Astrocyte of the hippocampus (primary cell): Measurements from ENCODE around the gene ENO3.

Source experiments
- DNase-seq: peaks from one replicate; pipeline ENCODE4 v3.0.0; 2011; ENCODE audit warnings: low read depth, low spot score

The ENO3 gene

GRCh38 chr17:4949321-4950074, 1.4 kb upstream of the ENO3 start:
- DNase-seq: peak; percentile 78

GRCh38 chr17:4950075-4950745, 709 bp upstream of the ENO3 start:
- DNase-seq: no peak

- no peak for DNase-seq
Observed at GRCh38 chr17:4951486-4951885, 567 bp downstream of the ENO3 start.

- peak; percentile 62 for DNase-seq
Observed at GRCh38 chr17:4953451-4953961, 2.6 kb downstream of the ENO3 start.

GRCh38 chr17:4955091-4955490, 4.2 kb downstream of the ENO3 start:
- DNase-seq: no peak

- no peak for DNase-seq
Observed at GRCh38 chr17:4956493-4957061, 5.7 kb downstream of the ENO3 start.

DNA sequence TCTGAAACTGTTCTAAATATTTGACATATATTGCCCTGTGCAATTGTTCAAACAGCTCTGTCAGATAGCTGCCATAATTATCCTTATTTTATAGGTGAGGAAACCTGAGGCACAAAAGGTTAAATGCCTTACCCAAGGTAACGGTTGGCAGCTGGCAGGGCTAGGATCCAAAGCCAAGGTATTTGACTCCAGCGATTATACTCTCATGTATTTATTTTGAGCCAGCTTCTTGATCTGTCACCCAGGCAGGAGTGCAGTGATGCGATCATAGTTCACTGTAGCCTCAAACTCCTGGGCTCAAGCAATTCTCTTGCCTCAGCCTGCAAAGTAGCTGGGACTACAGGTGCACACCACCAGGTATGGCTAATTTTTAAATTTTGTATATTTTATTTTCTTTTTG, 7.2 kb downstream of the ENO3 start:
- no peak for DNase-seq

GRCh38 chr17:4959261-4959965, 8.5 kb downstream of the ENO3 start:
- DNase-seq: no peak

GRCh38 chr17:4960279-4960922, 9.5 kb downstream of the ENO3 start:
- DNase-seq: no peak

- no peak for DNase-seq
Observed at GRCh38 chr17:4965311-4965986, 14.5 kb downstream of the ENO3 start.

GRCh38 chr17:4966844-4967538, 16.1 kb downstream of the ENO3 start:
- peak; percentile 100 for DNase-seq

- peak; percentile 99 for DNase-seq
Observed at GRCh38 chr17:4967539-4968485, 16.9 kb downstream of the ENO3 start, which contains the start of gene SPAG7. TSS of gene SPAG7 (minus strand) at chr17:4967817. CDS start at chr17:4967804, 13 bp downstream.

DNA sequence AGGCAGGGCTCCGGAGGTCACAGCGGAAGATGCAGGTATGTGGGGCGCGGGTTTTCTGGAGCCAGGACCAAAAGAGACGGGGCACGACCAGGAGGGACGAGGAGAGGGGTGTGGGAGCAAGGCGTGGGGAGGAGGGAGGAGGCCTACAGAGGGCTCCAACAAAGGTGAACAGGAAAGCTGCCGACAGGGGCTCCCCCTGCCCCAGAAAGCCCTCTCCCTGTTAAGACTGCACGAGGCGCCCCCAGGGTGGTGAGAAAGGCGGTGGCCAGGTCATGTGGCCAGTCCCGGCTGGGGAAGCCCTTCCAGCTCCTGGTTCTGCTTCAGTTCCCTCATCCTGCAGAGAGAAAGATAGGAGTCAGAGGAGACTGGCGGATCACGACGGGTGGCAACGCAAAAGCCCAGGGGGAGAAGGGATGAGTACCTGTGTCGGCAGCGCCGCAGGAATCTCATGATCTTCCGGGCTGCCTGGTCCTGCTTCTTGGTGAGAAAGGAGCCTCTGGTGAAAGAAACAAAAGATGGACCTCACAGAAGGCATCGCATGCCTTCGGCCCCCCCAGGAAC, 17.6 kb downstream of the ENO3 start:
- DNase-seq: peak; percentile 75

DNA sequence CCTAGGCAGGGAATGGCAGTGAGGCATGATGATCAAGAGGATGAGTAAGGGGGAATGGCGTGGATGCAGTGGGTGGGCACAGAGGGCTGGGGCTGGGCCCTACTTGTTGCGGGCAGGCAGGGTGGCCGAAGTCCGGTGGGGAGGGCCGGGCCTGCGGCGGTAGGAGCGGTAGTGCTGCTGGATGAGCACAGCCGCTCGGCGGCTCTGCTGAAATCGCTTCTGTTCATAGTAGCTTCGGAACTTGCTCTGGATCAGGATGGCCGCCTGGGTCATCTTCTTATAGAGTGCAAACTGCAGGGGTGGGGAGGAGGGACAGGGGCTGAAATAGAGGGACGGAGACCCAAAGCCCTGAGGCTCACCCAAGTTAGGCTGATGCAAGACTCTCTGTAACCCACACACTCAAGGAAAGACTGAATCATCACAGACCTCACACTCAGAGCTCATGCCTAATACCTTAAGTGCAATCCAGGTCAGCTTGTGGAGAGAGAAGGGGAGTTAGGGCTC, 18.2 kb downstream of the ENO3 start:
- peak; percentile 89 for DNase-seq

DNA sequence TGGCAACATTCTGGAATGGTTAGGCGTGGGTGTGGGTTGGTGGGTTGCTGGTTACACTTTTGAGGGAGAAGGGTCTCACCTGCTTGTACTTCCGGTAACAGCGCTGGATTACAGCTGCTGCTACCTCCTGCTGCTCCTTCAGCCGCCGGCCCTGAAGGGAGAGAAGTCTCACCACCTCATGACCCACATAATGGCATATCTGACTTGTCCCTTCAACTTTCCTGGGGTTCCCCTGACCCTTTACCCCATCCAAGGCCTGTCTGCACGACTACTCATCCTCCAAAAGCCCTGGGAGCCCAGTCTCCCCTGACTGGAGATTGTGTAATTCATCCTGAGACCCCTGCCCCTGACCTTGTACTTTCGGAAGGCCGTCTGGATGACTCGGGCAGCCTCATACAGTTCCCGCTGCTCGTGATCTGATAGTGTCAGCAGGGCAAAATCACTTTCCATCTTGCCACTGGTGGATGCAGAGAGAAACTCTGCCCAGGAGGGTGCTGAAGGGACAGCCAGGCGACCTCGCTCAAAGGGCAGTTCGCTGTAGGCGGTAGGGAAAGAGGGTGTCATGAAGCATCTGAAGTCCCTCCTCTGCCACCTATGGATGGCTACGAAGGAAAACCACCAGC, 18.7 kb downstream of the ENO3 start:
- peak; percentile 46 for DNase-seq

DNA sequence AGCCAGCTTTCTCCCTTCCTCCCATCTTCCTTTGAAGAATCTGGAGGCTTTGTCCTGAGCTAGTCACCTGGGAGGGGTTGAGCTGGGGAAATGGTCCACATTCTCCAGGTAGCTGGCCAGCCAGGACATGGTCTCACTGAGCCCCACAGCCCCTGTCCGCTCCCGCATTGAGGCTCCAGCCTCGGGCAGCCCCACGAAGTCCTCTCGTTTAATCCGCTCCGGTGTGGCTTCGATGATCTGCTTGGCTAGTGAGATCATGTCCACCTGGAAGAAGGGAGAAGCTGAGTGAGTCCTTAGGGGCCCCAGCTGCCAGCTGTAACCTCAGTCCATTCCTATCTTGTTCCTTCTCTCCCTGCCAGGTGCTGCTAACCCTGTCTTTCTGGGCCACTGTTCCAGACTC, 19.4 kb downstream of the ENO3 start:
- DNase-seq: no peak

DNA sequence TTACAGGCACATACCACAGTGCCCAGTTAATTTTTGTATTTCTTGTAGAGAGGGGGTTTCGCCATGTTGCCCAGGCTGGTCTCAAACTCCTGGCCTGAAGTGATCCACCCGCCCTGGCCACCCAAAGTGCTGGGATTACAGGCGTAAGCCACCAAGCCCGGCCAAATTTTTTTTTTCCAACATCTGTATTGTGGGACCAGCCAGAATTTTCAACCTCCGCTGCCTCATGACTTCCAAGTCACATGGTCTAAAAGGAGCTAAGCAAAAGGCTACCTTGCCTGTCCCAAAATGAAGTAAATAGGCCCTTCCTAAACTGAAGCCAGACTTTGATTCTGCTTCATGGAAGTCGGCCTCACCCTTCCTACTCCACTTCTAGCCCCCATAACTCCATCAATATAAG, 20.9 kb downstream of the ENO3 start:
- no peak for DNase-seq

DNA sequence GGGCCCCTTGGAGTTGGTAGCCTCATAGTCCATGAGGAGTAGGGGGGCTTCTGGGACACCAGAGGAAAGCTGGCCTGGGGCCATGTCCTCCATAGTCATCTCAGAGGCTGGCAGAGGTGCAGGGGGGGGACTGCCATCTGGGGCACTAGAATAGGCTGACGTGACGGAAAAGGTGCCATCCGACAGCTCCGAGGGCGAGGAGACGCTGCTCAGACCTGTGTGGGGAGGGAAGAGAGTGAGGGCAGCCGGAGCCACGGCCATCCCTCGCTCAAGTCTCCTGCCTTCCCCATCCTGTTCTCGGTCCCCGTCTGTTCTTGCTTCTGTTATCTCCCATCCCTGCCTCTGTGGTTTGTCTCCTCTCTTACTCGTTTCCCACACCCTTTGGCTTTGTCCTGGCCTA, 21.4 kb downstream of the ENO3 start:
- no peak for DNase-seq
